Adipocyte (in vitro differentiated cells): ENCODE measurements around the gene CAPN3.

ENCODE experiments used
- DNase-seq: peaks from one replicate; pipeline ENCODE4 v3.0.0-alpha.2; 2015; ENCODE audit warnings: low read depth
- H3K27me3 ChIP-seq: replicated peaks from 2 replicates; pipeline ENCODE4 v1.7.0; 2013; ENCODE audit warnings: mild to moderate bottlenecking, low read length, moderate library complexity; ENCODE audit not compliant: control insufficient read depth, insufficient read depth
- H3K36me3 ChIP-seq: 2 replicates; pipeline ENCODE4 v1.7.0; 2013; ENCODE audit warnings: low read length, mild to moderate bottlenecking, moderate library complexity; ENCODE audit not compliant: control insufficient read depth, insufficient read depth, severe bottlenecking
- H3K4me1 ChIP-seq: 2 replicates; pipeline ENCODE4 v1.7.0; 2013; ENCODE audit warnings: mild to moderate bottlenecking, low read length, moderate library complexity; ENCODE audit not compliant: control insufficient read depth, insufficient read depth
- H3K4me3 ChIP-seq: 2 replicates; pipeline ENCODE4 v1.7.0; 2013; ENCODE audit warnings: mild to moderate bottlenecking, low read length, moderate library complexity
- H3K9ac ChIP-seq: 2 replicates; pipeline ENCODE4 v1.7.0; 2013; ENCODE audit warnings: mild to moderate bottlenecking, low read length, moderate library complexity
- H3K9me3 ChIP-seq: 2 replicates; pipeline ENCODE4 v1.7.0; 2013; ENCODE audit warnings: mild to moderate bottlenecking, low read length, moderate library complexity; ENCODE audit not compliant: control insufficient read depth

CAPN3 gene

DNA sequence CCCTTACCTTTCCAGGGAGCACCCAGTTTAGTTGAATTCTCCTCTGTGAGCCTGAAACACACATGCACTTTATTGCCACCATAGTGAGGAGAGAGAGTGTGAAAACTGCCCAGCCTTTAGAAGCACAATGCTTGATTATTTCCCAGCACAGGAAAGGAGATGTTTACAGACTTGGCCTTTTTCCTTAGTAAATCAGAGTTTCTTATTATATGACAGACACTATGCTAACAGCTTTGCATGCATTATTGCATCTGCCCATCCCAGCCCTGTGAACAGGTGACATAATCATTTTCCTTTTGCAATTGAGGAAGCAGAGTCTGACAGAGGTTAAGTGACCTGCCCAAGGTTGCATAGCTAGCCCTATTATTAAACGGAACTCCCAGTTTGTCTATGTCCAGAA lies 36.5 kb downstream of the CAPN3 start:
- Histone ChIP-seq H3K9ac (no peak overlapping the region), H3K27me3 (no peaks in the 10 kb centered on the region), H3K4me3 (no peak overlapping the region), H3K36me3 (no peaks in the 10 kb centered on the region), H3K4me1 (no peaks in the 10 kb centered on the region), H3K9me3 (no peaks in the 10 kb centered on the region)
- DNase-seq, result no peak

DNA sequence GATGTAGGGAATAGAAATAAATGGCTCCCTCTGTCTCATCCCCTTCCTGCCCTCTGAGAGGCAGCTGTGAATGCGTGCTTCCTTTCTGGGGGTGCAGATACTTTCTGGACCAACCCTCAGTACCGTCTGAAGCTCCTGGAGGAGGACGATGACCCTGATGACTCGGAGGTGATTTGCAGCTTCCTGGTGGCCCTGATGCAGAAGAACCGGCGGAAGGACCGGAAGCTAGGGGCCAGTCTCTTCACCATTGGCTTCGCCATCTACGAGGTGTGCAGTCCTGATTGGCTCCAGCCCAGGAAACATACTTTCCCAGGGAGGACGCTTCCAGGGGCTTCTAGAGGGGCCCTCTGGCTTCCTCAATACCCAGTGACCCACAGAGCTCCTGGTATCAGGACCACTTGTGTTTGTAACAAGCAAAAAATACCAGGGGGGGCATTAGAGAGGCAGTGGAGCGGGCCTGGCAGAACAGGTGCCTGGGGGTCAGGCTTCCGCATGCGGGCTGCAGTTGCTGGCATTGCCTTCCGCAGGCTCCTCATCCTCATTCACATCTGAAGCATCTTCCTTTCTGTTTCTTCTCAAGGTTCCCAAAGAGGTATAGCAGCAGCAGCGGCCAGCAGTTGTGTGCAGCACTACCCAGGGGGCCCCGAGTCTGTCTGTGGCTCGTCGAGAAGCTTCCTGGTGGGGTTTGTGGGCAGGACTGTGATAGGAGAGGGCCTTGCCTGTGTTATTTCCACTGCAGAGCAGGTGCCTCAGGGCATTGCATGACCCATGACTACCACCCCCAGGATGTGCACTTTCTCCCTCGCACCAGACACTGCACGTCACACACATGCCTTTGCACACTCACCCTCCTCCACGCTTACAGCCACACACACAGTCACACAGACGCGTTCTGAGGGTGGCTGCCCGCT lies 42.5 kb downstream of the CAPN3 start:
- no peaks in the 10 kb centered on the region for H3K27me3 ChIP-seq
- H3K9ac ChIP-seq, result no peak overlapping the region
- no peak for DNase-seq
- H3K36me3 ChIP-seq, result peaks cover 18% of the 10 kb centered on the region
- no peaks in the 10 kb centered on the region for H3K9me3 ChIP-seq
- no peak overlapping the region for H3K4me3 ChIP-seq
- no peaks in the 10 kb centered on the region for H3K4me1 ChIP-seq

DNA sequence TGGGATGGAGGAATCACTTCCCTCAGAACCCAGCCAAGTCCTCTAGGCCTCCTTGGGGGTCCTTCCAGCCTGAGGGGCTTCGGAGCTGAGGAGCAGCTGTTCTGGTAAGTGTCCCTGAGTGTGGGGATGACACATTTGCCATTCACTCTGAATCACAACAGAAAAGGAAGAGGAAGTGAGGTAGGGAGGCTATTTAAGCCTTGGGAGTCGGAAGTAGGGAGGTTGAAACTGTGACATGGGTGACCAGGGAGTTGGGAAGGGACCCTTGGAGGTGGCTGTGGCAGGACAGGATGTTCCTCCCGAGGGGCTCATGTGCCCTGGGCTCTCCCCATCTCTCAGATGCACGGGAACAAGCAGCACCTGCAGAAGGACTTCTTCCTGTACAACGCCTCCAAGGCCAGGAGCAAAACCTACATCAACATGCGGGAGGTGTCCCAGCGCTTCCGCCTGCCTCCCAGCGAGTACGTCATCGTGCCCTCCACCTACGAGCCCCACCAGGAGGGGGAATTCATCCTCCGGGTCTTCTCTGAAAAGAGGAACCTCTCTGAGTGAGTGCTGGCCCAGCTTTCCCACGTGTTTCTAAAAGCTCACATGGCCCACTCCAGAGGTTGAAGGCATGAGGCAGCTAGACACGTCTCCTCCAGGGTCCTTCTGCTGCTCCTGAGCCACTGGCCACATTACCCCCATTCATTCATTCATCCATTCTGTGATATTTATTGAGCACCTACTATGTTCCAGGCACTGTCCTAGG lies 43.3 kb downstream of the CAPN3 start:
- H3K4me3 ChIP-seq, result no peak overlapping the region
- peaks cover 18% of the 10 kb centered on the region for H3K36me3 ChIP-seq
- DNase-seq, result no peak
- H3K9ac ChIP-seq, result no peak overlapping the region
- H3K27me3 ChIP-seq, result no peaks in the 10 kb centered on the region
- H3K4me1 ChIP-seq, result no peaks in the 10 kb centered on the region
- H3K9me3 ChIP-seq, result no peaks in the 10 kb centered on the region

DNA sequence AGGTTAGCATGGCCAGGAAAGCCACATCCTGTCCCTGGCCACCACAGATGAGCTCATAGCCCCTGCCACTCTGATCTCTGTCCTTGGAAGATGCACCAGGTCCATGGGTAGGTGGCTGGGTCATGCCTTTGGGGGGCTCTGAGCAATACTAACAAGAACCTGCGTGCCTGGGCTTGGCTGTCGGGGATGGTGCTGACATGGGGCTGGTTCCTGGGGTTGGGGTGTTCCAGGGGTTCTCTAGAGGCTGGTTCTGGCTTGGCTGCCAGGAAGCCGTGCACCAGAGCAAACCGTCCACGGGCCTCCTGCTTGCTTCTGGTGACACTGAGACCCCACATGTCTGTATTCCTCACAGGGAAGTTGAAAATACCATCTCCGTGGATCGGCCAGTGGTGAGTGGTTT lies 44.1 kb downstream of the CAPN3 start:
- no peak overlapping the region for H3K9ac ChIP-seq
- H3K36me3 ChIP-seq, result peaks cover 18% of the 10 kb centered on the region
- H3K27me3 ChIP-seq, result no peaks in the 10 kb centered on the region
- no peaks in the 10 kb centered on the region for H3K9me3 ChIP-seq
- H3K4me3 ChIP-seq, result no peak overlapping the region
- H3K4me1 ChIP-seq, result no peaks in the 10 kb centered on the region
- no peak for DNase-seq

DNA sequence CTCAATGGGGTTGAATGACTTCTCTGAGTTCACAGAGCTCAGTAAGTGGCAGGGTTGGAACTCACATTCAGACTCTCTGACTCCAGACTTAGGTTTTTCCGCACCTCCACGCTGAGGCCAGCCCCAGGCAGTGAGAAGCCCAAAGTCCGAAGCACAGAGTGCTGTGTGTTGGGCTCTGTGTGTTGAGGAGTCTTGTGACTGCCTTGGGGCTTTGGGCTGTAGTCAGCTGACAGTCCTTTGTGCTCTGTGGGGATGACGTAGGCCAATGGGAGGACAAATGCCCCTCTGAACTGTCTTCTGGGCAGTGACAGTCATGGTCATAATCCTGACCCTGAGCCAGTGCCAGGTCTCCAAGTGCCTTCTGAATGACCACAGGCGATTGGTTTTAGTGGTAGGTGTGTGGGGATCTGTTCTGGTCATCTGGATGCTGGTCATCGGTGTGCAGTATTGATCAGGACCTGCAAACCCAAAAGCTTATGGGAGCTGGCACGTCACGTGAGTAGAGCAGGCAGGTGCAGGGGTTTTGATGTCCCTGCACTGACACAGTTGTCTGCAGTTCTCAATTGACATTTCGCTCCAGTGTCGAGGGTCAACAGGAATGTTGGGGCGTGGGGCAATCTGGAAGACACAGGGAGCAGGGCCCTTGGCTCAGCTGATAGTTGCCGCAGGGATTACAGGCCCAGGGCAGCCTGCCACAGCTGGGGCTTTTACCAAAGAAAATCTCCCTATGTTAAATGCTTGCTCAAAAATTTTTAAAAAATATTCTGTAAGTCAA lies 45.3 kb downstream of the CAPN3 start:
- Histone ChIP-seq H3K27me3 (no peaks in the 10 kb centered on the region), H3K36me3 (peaks cover 18% of the 10 kb centered on the region), H3K4me1 (no peaks in the 10 kb centered on the region), H3K9me3 (no peaks in the 10 kb centered on the region), H3K4me3 (no peak overlapping the region), H3K9ac (no peak overlapping the region)
- DNase-seq, result no peak

DNA sequence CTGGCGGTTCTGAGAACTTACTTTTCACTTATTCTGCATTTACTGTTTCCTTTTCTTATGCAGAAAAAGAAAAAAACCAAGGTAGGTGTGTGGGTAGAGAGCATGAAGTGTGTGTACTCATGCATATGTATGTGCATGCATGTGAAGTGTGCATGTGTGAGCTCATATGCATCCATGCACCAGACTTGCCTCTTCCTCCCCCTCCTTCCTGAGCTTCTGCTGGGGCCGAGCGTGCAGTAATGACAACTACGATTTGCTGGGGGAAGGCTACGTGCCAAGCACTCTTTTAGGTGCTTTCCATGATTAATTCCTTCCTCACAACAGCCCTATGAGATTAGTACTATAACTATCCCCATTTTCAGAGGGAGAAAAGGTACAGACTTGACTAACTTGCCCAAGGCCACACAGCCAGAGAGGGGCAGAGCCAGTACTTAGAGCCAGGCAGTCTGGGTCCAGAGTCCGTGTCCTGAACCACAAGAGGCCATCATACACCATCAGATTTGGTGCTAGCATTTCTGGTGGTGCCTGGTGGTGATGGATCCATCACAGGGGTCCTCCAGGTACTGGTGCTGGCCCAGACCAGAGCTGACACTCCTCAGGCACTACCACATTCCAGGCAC lies 46.7 kb downstream of the CAPN3 start:
- no peak overlapping the region for H3K4me3 ChIP-seq
- no peaks in the 10 kb centered on the region for H3K27me3 ChIP-seq
- H3K9ac ChIP-seq, result no peak overlapping the region
- no peak for DNase-seq
- H3K36me3 ChIP-seq, result peaks cover 29% of the 10 kb centered on the region
- no peaks in the 10 kb centered on the region for H3K4me1 ChIP-seq
- no peaks in the 10 kb centered on the region for H3K9me3 ChIP-seq

DNA sequence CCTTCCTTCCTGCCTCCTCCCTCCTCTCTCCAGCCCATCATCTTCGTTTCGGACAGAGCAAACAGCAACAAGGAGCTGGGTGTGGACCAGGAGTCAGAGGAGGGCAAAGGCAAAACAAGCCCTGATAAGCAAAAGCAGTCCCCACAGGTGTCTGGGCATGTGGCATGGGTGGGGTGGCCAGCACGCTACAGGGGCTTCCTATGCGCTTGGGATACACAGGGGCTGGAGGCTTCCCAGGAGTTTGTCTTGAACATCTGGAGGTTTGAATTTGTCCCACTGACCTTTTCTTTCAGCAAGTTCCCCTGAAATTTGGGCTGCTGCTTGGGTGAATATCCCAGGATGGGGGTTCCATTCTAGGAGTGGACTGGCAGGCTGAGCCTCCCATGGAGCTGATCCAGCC lies 48.9 kb downstream of the CAPN3 start:
- Histone ChIP-seq H3K27me3 (no peaks in the 10 kb centered on the region), H3K9me3 (no peaks in the 10 kb centered on the region), H3K9ac (no peak overlapping the region), H3K36me3 (peaks cover 32% of the 10 kb centered on the region), H3K4me3 (no peak overlapping the region), H3K4me1 (no peaks in the 10 kb centered on the region)
- no peak for DNase-seq

DNA sequence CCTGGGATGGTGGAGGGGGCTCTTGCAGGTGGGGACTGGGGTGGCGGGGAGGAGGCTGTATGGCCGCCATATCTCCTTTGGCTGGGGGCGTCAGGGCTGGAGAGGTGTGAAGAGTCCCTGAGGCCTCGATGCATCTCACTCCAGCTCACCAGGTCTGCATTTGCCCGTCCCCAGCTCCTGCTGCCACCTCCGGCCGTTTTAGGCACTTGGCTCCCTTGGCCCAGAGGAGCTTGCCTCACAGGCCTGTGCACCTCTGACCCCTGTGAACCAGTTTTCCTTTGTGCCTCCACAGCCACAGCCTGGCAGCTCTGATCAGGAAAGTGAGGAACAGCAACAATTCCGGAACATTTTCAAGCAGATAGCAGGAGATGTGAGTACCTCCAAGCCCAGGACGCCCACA lies 49.7 kb downstream of the CAPN3 start:
- DNase-seq, result no peak
- no peaks in the 10 kb centered on the region for H3K9me3 ChIP-seq
- H3K4me1 ChIP-seq, result no peaks in the 10 kb centered on the region
- no peak overlapping the region for H3K9ac ChIP-seq
- H3K4me3 ChIP-seq, result no peak overlapping the region
- no peaks in the 10 kb centered on the region for H3K27me3 ChIP-seq
- peaks cover 39% of the 10 kb centered on the region for H3K36me3 ChIP-seq

DNA sequence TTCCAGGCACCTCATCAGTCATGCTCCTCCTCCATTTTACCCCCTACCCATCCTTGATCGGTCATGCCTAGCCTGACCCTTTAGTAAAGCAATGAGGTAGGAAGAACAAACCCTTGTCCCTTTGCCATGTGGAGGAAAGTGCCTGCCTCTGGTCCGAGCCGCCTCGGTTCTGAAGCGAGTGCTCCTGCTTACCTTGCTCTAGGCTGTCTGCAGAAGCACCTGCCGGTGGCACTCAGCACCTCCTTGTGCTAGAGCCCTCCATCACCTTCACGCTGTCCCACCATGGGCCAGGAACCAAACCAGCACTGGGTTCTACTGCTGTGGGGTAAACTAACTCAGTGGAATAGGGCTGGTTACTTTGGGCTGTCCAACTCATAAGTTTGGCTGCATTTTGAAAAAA lies 52.6 kb downstream of the CAPN3 start:
- no peak overlapping the region for H3K4me3 ChIP-seq
- peaks cover 67% of the 10 kb centered on the region for H3K36me3 ChIP-seq
- peaks cover 4% of the 10 kb centered on the region for H3K4me1 ChIP-seq
- no peaks in the 10 kb centered on the region for H3K27me3 ChIP-seq
- H3K9ac ChIP-seq, result no peak overlapping the region
- DNase-seq, result no peak
- no peaks in the 10 kb centered on the region for H3K9me3 ChIP-seq

DNA sequence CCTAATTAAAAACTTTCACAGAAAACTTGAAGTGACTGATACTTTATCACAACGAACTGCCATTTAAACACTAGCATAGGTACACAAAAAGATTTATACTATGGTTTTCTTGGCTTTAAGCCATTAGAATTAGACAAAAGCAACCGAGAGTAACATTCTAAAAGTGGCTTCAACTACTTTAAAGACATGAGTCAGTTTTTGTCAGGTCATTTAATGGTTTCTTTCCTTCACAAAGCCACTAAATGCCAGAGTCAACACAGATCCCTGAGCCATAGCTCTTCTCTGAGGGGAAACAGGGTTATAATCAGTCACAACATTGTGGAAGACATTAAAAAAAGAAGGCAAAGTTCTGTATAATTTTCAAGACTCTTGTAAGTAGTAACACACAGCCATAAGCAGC lies 54.6 kb downstream of the CAPN3 start:
- Histone ChIP-seq H3K9me3 (no peaks in the 10 kb centered on the region), H3K27me3 (no peaks in the 10 kb centered on the region), H3K9ac (no peak overlapping the region), H3K4me1 (peaks cover 4% of the 10 kb centered on the region), H3K36me3 (peaks cover 86% of the 10 kb centered on the region), H3K4me3 (no peak overlapping the region)
- no peak for DNase-seq

DNA sequence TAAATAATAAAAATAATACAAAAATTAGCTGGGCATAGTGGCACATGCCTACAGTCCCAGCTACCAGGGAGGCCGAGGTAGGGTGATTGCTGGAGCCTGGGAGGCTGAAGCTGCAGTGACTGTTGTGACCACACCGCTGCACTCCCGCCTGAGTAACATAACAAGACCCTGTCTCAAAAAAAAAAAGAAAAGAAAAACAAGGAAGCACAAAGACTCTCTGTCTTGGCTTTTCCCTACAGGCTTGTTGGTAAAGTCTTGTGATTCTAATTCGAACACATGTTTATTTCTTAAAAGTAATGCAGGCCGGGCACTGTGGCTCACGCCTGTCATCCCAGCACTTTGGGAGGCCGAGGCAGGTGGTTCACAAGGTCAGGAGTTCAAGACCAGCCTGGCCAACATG lies 60.1 kb downstream of the CAPN3 start:
- no peaks in the 10 kb centered on the region for H3K27me3 ChIP-seq
- H3K36me3 ChIP-seq, result peaks cover 97% of the 10 kb centered on the region
- no peaks in the 10 kb centered on the region for H3K9me3 ChIP-seq
- no peak overlapping the region for H3K9ac ChIP-seq
- no peak overlapping the region for H3K4me3 ChIP-seq
- H3K4me1 ChIP-seq, result peaks cover 1% of the 10 kb centered on the region
- DNase-seq, result no peak
